Activated naive CD8-positive, alpha-beta T cell treated with anti-CD3 and anti-CD28 coated beads, Interleukin-2, amount 50 U/mL, for 16 hours (primary cell): ENCODE data around the gene INF2.

Experiments used
- DNase-seq: peaks from one replicate; pipeline ENCODE4 v3.0.0-alpha.2; 2020; ENCODE audit warnings: low read depth, low spot score

INF2 gene

GRCh38 chr14:104688505-104689108, 811 bp upstream of the INF2 start:
- DNase-seq: no peak

- DNase-seq: no peak
Measured at GRCh38 chr14:104689881-104690711, 678 bp downstream of the INF2 start.

- no peak for DNase-seq
Measured at GRCh38 chr14:104690861-104691455, 1.5 kb downstream of the INF2 start.

GRCh38 chr14:104691546-104692260, 2.3 kb downstream of the INF2 start:
- no peak for DNase-seq

- DNase-seq: no peak
Measured at GRCh38 chr14:104692261-104692938, 3.0 kb downstream of the INF2 start.

- no peak for DNase-seq
Measured at GRCh38 chr14:104692939-104693315, 3.5 kb downstream of the INF2 start.

- DNase-seq: no peak
Measured at GRCh38 chr14:104693482-104694431, 4.3 kb downstream of the INF2 start.

- DNase-seq: no peak
Measured at GRCh38 chr14:104694475-104694950, 5.1 kb downstream of the INF2 start.

GRCh38 chr14:104694991-104695659, 5.7 kb downstream of the INF2 start:
- DNase-seq: no peak

GRCh38 chr14:104695660-104696000, 6.2 kb downstream of the INF2 start:
- no peak for DNase-seq

GRCh38 chr14:104696671-104697316, 7.4 kb downstream of the INF2 start:
- no peak for DNase-seq

GRCh38 chr14:104697317-104697703, 7.9 kb downstream of the INF2 start:
- DNase-seq: no peak

- DNase-seq: no peak
Measured at GRCh38 chr14:104697892-104698583, 8.6 kb downstream of the INF2 start.

- no peak for DNase-seq
Measured at GRCh38 chr14:104698688-104699425, 9.4 kb downstream of the INF2 start.

- DNase-seq: no peak
Measured at GRCh38 chr14:104699426-104699748, 10.0 kb downstream of the INF2 start.

- DNase-seq: no peak
Measured at GRCh38 chr14:104700225-104700651, 10.8 kb downstream of the INF2 start.

GRCh38 chr14:104700747-104701217, 11.4 kb downstream of the INF2 start:
- DNase-seq: no peak
